ENCODE data around the gene SMOC2. TPM values are rescaled to one million over a fixed set of nuclear protein-coding genes. Genes with fewer than 3 reads are reported as not detected.

SMOC2 gene
- total and polyA plus RNA-seq, 2 of the 13 experiments (the other 11 are each of a cell fraction or from before 2014, with no cell fraction given) = not detected

GRCh38 chr6:168554472-168554871 is 113.5 kb downstream of the SMOC2 start:
- Histone ChIP-seq H3K9ac (ENCODE audit: insufficient read depth, low read depth, low read length) (no peak overlapping the region), H3K4me3 (replicated peaks in 1 of 3; ENCODE audit: insufficient read depth in 1 of 3, low read depth in 2 of 3, low read length in 3 of 3) (no peak overlapping the region), H3K79me2 (ENCODE audit: insufficient read depth, low read length) (no peaks in the 10 kb centered on the region), H3K27me3 (ENCODE audit: control insufficient read depth in 1 of 2, insufficient read depth in 2 of 2, low read length in 2 of 2) (peaks cover 0 to 36% of the 10 kb centered on the region in 2 experiments; a peak in 4 of 5 replicates), H3K9me3 (ENCODE audit: low read length) (no peaks in the 10 kb centered on the region), H4K20me1 (ENCODE audit: insufficient read depth, low read length) (no peaks in the 10 kb centered on the region), H3K4me1 (ENCODE audit: insufficient read depth, low read length) (no peaks in the 10 kb centered on the region), H3K4me2 (ENCODE audit: low read depth, low read length) (no peak overlapping the region), H3K36me3 (replicated peaks in 1 of 2; ENCODE audit: control insufficient read depth in 1 of 2, insufficient read depth in 2 of 2, low read length in 2 of 2) (no peaks in the 10 kb centered on the region), H2AFZ (ENCODE audit: low read length) (no peak overlapping the region), H3K27ac (ENCODE audit: extremely low read length, insufficient read depth, low read length) (no peak overlapping the region)
- DNase-seq (ENCODE audit: low spot score) (no peak), FAIRE-seq (no peak), ATAC-seq (no peak; the same call in 2 of the 3 replicates)
- 13% methylated on average over 3 of the region's 10 CpGs for WGBS (ENCODE audit: low lambda C conversion rate)
- intact Hi-C loops (cut with micrococcal nuclease; ENCODE audit: unreplicated experiment) = no loop called here
- in situ Hi-C loops (cut with HindIII; ENCODE audit: extremely low pct_ligation_motif_present, low pct_unique_long_range_greater_than_20kb) = no loop called here
- POLR2A ChIA-PET = no interaction called here
- TF ChIP-seq ZNF562 (CRISPR knock-in tag; IDR thresholded peaks at IDR 0.05; ENCODE audit: borderline replicate concordance) = no peak
- no peak for TF ChIP-seq ZNF703 (CRISPR knock-in tag; IDR thresholded peaks at IDR 0.05; ENCODE audit: borderline replicate concordance)
- TF ChIP-seq BRD4 (CRISPR knock-in tag; IDR thresholded peaks at IDR 0.05) = no peak
- no peak for TF ChIP-seq HMGA1 (CRISPR knock-in tag; conservative IDR thresholded peaks at IDR 0.05)
- TF ChIP-seq ZSCAN29 (CRISPR knock-in tag; conservative IDR thresholded peaks at IDR 0.05) = no peak
- peak; percentile 93 for TF ChIP-seq MNT (IDR thresholded peaks at IDR 0.05)
- no TSS peak for BruUV-seq (replicated peaks)
- CTCF ChIA-PET (ENCODE audit: low intra/inter-chr PET ratio, low total read pairs) = no interaction called here

GRCh38 chr6:168554898-168555617 is 114.1 kb downstream of the SMOC2 start:
- no TSS peak for BruUV-seq (replicated peaks)
- in situ Hi-C loops (cut with HindIII; ENCODE audit: extremely low pct_ligation_motif_present, low pct_unique_long_range_greater_than_20kb) (no loop called here), intact Hi-C loops (cut with micrococcal nuclease; ENCODE audit: unreplicated experiment) (no loop called here)
- Histone ChIP-seq H3K9ac (ENCODE audit: insufficient read depth, low read depth, low read length) (no peak overlapping the region), H3K4me3 (replicated peaks in 1 of 3; ENCODE audit: insufficient read depth in 1 of 3, low read depth in 2 of 3, low read length in 3 of 3) (no peak overlapping the region), H3K27ac (ENCODE audit: extremely low read length, insufficient read depth, low read length) (no peak overlapping the region), H3K9me3 (ENCODE audit: low read length) (no peaks in the 10 kb centered on the region), H4K20me1 (ENCODE audit: insufficient read depth, low read length) (no peaks in the 10 kb centered on the region), H3K36me3 (replicated peaks in 1 of 2; ENCODE audit: control insufficient read depth in 1 of 2, insufficient read depth in 2 of 2, low read length in 2 of 2) (no peaks in the 10 kb centered on the region), H3K27me3 (ENCODE audit: control insufficient read depth in 1 of 2, insufficient read depth in 2 of 2, low read length in 2 of 2) (peaks cover 0 to 36% of the 10 kb centered on the region in 2 experiments; a peak in 4 of 5 replicates), H2AFZ (ENCODE audit: low read length) (no peak overlapping the region), H3K4me1 (ENCODE audit: insufficient read depth, low read length) (no peaks in the 10 kb centered on the region), H3K4me2 (ENCODE audit: low read depth, low read length) (no peak overlapping the region), H3K79me2 (ENCODE audit: insufficient read depth, low read length) (no peaks in the 10 kb centered on the region)
- no peak for FAIRE-seq
- peak; percentile 45 for ATAC-seq
- CTCF ChIA-PET (ENCODE audit: low intra/inter-chr PET ratio, low total read pairs) = no interaction called here
- POLR2A ChIA-PET = no interaction called here
- 0 out of 2 replicates have a peak, but pooled peaks have one; percentile 35 for TF ChIP-seq EZH2 (conservative IDR thresholded peaks at IDR 0.05; ENCODE audit: low read depth, low read length)
- TF ChIP-seq KDM4B (CRISPR knock-in tag; IDR thresholded peaks at IDR 0.05) = no peak
- no peak for DNase-seq (ENCODE audit: low spot score)
- 42% methylated on average over 30 of the region's 33 CpGs for WGBS (ENCODE audit: low lambda C conversion rate)

All from HepG2 (cell line).